SK-N-SH treated with all-trans-retinoic acid at 6 μM for 48 hours (cell line): ENCODE measurements around the gene KCNMA1.

Experiments
- ATAC-seq: fragments of 200-7000 bp; cut with Tn5 transposase; 3 replicates; pipeline ENCODE4 v1.9.1; 2020; ENCODE audit warnings: mild to moderate bottlenecking, moderate library complexity
- CSDC2 ChIP-seq: fragments of 250-450 bp; sonication (Bioruptor Pico); IDR thresholded peaks from 2 replicates; pipeline ENCODE4 v1.5.0; 2020; ENCODE audit warnings: mild to moderate bottlenecking, moderate library complexity
- ESRRG ChIP-seq: fragments of 250-450 bp; sonication (Bioruptor Pico); IDR thresholded peaks from 2 replicates; pipeline ENCODE4 v1.6.1; 2021; ENCODE audit warnings: mild to moderate bottlenecking
- GLIS3 ChIP-seq: fragments of 250-450 bp; sonication (Bioruptor Pico); IDR thresholded peaks from 2 replicates; pipeline ENCODE4 v1.5.0; 2020; ENCODE audit warnings: mild to moderate bottlenecking, moderate library complexity
- ISL1 ChIP-seq: fragments of 250-450 bp; sonication (Bioruptor Pico); IDR thresholded peaks from 2 replicates; pipeline ENCODE4 v2.1.2; 2022; ENCODE audit warnings: mild to moderate bottlenecking, moderate library complexity
- OSR1 ChIP-seq: fragments of 250-450 bp; sonication (Bioruptor Pico); IDR thresholded peaks from 2 replicates; pipeline ENCODE4 v1.8.0; 2022; ENCODE audit warnings: moderate library complexity, mild to moderate bottlenecking, inconsistent platforms
- PPARA ChIP-seq: fragments of 250-450 bp; sonication (Bioruptor Pico); IDR thresholded peaks from 2 replicates; pipeline ENCODE4 v1.5.0; 2020; ENCODE audit warnings: mild to moderate bottlenecking, borderline replicate concordance
- RARB ChIP-seq: fragments of 250-450 bp; sonication (Bioruptor Pico); IDR thresholded peaks from 2 replicates; pipeline ENCODE4 v1.8.0; 2021; ENCODE audit warnings: mild to moderate bottlenecking, moderate library complexity
- SNAI2 ChIP-seq: fragments of 250-450 bp; sonication (Bioruptor Pico); IDR thresholded peaks from 2 replicates; pipeline ENCODE4 v1.5.0; 2020; ENCODE audit warnings: mild to moderate bottlenecking, moderate library complexity
- TCF4 ChIP-seq: fragments of 250-450 bp; sonication (Bioruptor Pico); IDR thresholded peaks from 2 replicates; pipeline ENCODE4 v1.8.0; 2021; ENCODE audit warnings: mild to moderate bottlenecking, moderate library complexity, borderline replicate concordance
- TSHZ2 ChIP-seq: fragments of 250-450 bp; sonication (Bioruptor Pico); IDR thresholded peaks from 2 replicates; pipeline ENCODE4 v1.5.0; 2020; ENCODE audit warnings: mild to moderate bottlenecking, moderate library complexity
- ZFP3 ChIP-seq: fragments of 250-450 bp; sonication (Bioruptor Pico); IDR thresholded peaks from 2 replicates; pipeline ENCODE4 v1.5.0; 2020; ENCODE audit warnings: mild to moderate bottlenecking, moderate library complexity
- ZFP30 ChIP-seq: fragments of 450-650 bp; formaldehyde crosslinking; IDR thresholded peaks from 2 replicates; pipeline ENCODE4 v1.5.0; 2022; ENCODE audit warnings: mild to moderate bottlenecking, moderate library complexity
- ZNF565 ChIP-seq: fragments of 450-650 bp; formaldehyde crosslinking; conservative IDR thresholded peaks from 2 replicates; pipeline ENCODE4 v1.5.0; 2020; ENCODE audit warnings: low read depth, mild to moderate bottlenecking, moderate library complexity
- ZNF70 ChIP-seq: fragments of 450-650 bp; formaldehyde crosslinking; IDR thresholded peaks from 2 replicates; pipeline ENCODE4 v1.5.0; 2020; ENCODE audit warnings: mild to moderate bottlenecking, moderate library complexity
- ZNF8 ChIP-seq: fragments of 450-650 bp; formaldehyde crosslinking; IDR thresholded peaks from 2 replicates; pipeline ENCODE4 v1.5.0; 2020; ENCODE audit warnings: mild to moderate bottlenecking, moderate library complexity
- TF ChIP-seq, protein P1 (sequence below): fragments of 250-450 bp; sonication (Bioruptor Pico); IDR thresholded peaks from 2 replicates; pipeline ENCODE4 v1.5.1; 2021; ENCODE audit warnings: mild to moderate bottlenecking, moderate library complexity
- TF ChIP-seq, protein P2 (sequence below): fragments of 250-450 bp; sonication (Bioruptor Pico); IDR thresholded peaks from 2 replicates; pipeline ENCODE4 v1.8.0; 2020; ENCODE audit warnings: mild to moderate bottlenecking, moderate library complexity, borderline replicate concordance

KCNMA1 gene

GRCh38 chr10:77041636-77042258 is 595.9 kb downstream of the KCNMA1 start:
- peak; percentile 70 for ATAC-seq
- 0 out of 2 replicates have a peak, but pooled peaks have one; percentile 27 for TF ChIP-seq ZFP3 (CRISPR knock-in tag)
- TF ChIP-seq TSHZ2 (CRISPR knock-in tag), result 0 out of 2 replicates have a peak, but pooled peaks have one; percentile 32
- TF ChIP-seq ISL1 (CRISPR knock-in tag), result 0 out of 2 replicates have a peak, but pooled peaks have one; percentile 33
- no peak for TF ChIP-seq CSDC2 (CRISPR knock-in tag)

GRCh38 chr10:77038407-77038806 is 599.2 kb downstream of the KCNMA1 start:
- TF ChIP-seq PPARA (no peak), SNAI2 (CRISPR knock-in tag) (no peak), ZNF8 (no peak)
- ATAC-seq, result no peak

GRCh38 chr10:77037735-77038403 is 599.7 kb downstream of the KCNMA1 start:
- no peak for ATAC-seq
- TF ChIP-seq ZNF70 (CRISPR knock-in tag), result no peak
- no peak for TF ChIP-seq GLIS3
- TF ChIP-seq TCF4 (CRISPR knock-in tag), result no peak

GRCh38 chr10:77036993-77037734 is 600.4 kb downstream of the KCNMA1 start:
- TF ChIP-seq SNAI2 (CRISPR knock-in tag) (no peak), PPARA (no peak), TCF4 (CRISPR knock-in tag) (no peak), ZFP3 (CRISPR knock-in tag) (no peak), OSR1 (CRISPR knock-in tag) (no peak), ZFP30 (CRISPR knock-in tag) (no peak), ZNF70 (CRISPR knock-in tag) (no peak), ZNF565 (CRISPR knock-in tag) (no peak), CSDC2 (CRISPR knock-in tag) (no peak), GLIS3 (no peak)
- TF ChIP-seq, protein P1, sequence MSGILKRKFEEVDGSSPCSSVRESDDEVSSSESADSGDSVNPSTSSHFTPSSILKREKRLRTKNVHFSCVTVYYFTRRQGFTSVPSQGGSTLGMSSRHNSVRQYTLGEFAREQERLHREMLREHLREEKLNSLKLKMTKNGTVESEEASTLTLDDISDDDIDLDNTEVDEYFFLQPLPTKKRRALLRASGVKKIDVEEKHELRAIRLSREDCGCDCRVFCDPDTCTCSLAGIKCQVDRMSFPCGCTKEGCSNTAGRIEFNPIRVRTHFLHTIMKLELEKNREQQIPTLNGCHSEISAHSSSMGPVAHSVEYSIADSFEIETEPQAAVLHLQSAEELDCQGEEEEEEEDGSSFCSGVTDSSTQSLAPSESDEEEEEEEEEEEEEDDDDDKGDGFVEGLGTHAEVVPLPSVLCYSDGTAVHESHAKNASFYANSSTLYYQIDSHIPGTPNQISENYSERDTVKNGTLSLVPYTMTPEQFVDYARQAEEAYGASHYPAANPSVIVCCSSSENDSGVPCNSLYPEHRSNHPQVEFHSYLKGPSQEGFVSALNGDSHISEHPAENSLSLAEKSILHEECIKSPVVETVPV (CRISPR knock-in tag), result no peak
- peak; percentile 52 for ATAC-seq

DNA sequence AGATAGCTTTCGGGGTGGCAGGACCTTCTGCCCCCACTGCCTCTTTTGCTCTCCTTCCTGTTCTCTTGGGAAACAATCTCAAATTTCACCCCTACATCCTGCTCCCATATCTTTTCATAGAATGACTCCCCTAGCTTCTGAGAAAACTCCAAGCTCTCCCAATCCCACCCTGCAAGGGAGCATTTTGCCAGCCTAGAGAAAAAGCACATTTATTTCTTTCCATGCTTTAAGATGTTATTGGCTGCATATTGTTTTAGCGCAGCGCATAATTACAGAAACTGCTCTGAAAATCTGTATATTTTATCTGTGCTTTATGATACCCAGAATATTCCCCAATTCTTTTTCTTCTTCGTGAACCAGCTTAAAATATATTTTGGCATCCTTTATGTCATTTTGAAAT is 601.3 kb downstream of the KCNMA1 start:
- no peak for ATAC-seq
- TF ChIP-seq ZNF8, result no peak
- TF ChIP-seq SNAI2 (CRISPR knock-in tag), result no peak
- no peak for TF ChIP-seq PPARA
- no peak for TF ChIP-seq TSHZ2 (CRISPR knock-in tag)
- TF ChIP-seq ZNF565 (CRISPR knock-in tag), result no peak
- TF ChIP-seq ESRRG, result no peak
- TF ChIP-seq OSR1 (CRISPR knock-in tag), result no peak
- TF ChIP-seq, protein P2, sequence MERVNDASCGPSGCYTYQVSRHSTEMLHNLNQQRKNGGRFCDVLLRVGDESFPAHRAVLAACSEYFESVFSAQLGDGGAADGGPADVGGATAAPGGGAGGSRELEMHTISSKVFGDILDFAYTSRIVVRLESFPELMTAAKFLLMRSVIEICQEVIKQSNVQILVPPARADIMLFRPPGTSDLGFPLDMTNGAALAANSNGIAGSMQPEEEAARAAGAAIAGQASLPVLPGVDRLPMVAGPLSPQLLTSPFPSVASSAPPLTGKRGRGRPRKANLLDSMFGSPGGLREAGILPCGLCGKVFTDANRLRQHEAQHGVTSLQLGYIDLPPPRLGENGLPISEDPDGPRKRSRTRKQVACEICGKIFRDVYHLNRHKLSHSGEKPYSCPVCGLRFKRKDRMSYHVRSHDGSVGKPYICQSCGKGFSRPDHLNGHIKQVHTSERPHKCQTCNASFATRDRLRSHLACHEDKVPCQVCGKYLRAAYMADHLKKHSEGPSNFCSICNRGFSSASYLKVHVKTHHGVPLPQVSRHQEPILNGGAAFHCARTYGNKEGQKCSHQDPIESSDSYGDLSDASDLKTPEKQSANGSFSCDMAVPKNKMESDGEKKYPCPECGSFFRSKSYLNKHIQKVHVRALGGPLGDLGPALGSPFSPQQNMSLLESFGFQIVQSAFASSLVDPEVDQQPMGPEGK (CRISPR knock-in tag), result no peak
- TF ChIP-seq, protein P1 (CRISPR knock-in tag), result no peak
- no peak for TF ChIP-seq RARB (CRISPR knock-in tag)
